Astrocyte (in vitro differentiated cells and primary cell): ENCODE measurements around the gene DNAJB12.

Experiments used
- CTCF ChIP-seq: IDR thresholded peaks from 2 replicates; pipeline ENCODE4 v1.5.1; 2011; ENCODE audit warnings: low read depth, mild to moderate bottlenecking, inconsistent platforms, low read length, moderate library complexity; ENCODE audit not compliant: insufficient read depth
- EZH2 ChIP-seq: IDR thresholded peaks from 2 replicates; pipeline ENCODE4 v1.6.1; 2012; ENCODE audit warnings: mild to moderate bottlenecking, low read length, inconsistent platforms; ENCODE audit not compliant: insufficient read depth

GRCh38 chr10:72318418-72319262 lies 36.1 kb downstream of the DNAJB12 start:
- TF ChIP-seq EZH2: no peak
- TF ChIP-seq CTCF: no peak
